GM18951 (cell line): Measurements from ENCODE around the gene CGRRF1.

Source experiments
- POLR2A ChIP-seq: IDR thresholded peaks from 4 replicates; pipeline ENCODE4 v1.6.1; 2011; ENCODE audit warnings: mild to moderate bottlenecking; ENCODE audit not compliant: insufficient read length, insufficient read depth; ENCODE audit errors: extremely low read depth
- in situ Hi-C: fragments of 300-500 bp; cut with MboI; formaldehyde crosslinking; loops from one replicate; pipeline ENCODE4 v1.12.0; 2022; ENCODE audit warnings: low sequenced_read_pairs, mixed read lengths, inconsistent platforms; ENCODE audit not compliant: unreplicated experiment

CGRRF1 gene

DNA sequence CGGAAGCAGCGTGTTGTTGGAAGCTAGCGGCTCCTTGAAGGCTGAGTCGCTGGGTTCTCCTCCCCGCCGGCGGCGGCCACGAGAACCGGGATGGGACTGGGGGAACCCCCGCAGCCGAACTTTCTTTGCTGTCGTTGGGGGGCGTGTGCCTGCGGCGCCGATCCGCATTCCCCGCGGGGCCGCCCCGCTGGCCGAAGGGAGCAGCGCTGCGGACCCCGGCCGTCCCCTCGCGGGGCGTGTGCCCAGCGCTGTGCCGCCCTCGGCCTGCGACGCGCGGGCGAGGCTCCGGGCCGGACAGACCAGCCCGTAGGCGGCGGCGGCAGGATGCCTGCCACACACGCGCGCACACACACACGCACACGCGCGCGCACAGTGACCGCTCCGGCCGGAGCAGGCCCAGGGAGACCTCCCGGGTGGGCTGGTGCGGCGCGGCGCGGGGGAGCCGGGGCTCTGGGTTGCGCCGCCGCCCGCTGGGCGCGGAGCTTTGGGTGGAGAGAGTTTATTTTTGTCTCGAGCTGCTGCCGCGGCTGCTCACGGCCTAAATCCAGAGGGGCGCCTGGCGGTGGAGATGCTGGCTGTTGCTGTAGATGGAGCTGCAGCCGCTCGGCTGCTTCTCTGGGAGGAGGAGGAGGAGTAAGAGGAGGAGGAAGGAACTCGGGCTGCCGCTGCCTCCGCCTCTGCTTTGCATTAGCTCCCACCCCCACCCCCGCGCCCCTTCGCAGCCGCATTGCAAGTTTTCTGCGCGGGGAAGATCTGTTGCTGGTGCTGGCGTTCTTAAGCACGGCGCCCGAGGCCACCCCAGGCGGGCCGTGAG, 56.9 kb downstream of the CGRRF1 start, which contains the start of gene SAMD4A:
Gene SAMD4A (plus strand): TSS at position 719 of the 814 bp plus-strand sequence. CDS start 789 bp downstream, outside the sequence.
- in situ Hi-C loops: no loop called here
- peak; percentile 56 for TF ChIP-seq POLR2A

DNA sequence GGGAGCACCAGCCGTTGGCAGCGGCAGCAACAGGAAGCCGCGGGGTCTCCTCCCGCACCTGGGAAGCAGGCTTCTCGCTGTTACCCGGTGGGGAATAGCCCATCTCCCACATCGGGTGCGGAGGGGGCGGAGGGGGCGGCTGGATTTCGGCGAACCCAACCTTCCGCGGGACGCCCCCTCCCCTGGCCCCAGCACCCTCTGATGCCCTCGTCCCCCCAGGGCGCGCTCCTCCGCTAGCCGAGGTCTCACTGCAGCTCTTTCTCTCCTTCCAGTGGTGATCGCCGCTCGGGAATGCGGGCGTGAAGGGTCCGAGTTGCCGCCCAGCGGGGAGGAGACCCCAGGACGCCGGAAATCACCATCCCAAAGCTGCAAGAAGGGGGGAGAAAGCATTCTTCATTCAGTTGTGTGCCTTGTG, 57.5 kb downstream of the CGRRF1 start:
- TF ChIP-seq POLR2A: no peak
- in situ Hi-C loops: no loop called here

DNA sequence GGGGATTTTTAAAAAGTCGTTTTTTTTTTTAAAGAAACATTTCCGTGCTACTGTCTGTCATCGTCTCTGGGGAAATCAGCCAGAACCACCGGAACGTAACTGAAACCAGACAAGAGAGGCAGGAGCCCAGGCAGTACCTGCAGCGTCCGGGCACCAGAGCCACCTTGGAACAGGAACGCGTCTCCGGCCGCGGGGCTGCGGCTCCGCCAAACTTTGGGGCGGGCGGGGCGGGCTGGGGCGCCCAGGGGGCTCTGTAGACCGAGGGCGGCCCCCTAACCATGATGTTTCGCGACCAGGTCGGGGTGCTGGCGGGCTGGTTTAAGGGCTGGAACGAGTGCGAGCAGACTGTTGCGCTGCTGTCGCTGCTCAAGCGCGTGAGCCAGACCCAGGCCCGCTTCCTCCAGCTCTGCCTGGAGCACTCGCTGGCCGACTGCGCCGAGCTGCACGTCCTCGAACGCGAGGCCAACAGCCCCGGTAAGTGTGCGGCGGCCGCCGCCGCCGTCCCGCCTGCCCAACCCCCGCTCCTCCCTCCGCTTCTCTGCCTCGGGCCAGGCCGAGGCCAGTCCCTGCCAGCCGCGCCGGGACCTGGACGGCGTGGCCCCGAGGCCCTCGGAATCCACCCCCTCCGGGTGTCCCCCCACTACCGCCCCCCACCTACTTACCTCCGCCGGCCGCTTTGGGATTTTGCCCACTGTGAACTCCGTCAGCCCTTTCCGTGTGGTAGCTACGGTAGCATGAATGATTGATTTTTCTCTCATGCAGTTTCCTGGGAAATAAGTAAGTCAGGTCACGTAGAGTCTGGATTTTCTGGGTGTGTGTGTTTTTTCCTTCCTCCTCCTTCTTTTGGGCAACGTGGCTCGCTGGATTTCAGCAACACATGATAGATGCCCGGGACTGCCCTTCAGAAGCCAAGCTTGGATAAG, 58.2 kb downstream of the CGRRF1 start:
- in situ Hi-C loops: no loop called here
- peak; percentile 3 for TF ChIP-seq POLR2A

DNA sequence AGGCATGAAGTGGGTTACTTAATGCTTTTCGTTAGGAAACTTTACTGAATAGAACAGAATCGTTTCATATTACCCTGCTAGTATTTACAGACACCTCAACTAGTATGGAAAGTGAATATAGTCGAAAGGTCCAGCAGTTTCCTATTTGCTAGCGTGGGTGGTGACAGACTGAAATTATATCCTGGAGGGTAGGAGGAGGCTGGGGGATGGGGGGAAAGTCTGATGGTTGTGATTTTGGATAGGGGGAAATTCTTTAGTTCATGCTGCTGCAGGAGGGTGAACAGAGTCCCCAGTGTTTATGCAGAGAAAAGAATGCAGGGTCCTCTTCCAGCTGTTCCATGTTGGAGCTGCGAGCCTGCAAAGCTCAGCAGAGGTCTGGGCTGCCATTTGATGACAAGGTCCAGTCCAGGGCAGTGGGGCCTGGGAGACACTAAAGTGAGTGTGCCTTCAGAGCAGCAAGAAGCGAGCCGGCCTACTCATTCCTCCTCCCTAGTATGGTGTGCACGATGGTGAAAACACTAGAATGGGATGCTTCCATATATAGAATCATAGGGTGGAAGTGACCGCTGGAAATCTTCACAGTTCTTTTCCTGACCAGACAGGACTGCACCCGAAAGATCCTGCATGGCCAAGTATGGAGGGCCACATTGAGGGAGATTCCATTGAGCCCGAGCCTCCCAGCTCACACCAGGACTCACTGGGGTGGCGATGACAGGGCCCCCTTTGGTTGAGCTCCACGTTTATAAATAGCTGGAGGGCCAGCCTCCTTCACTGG, 59.3 kb downstream of the CGRRF1 start:
- no peak for TF ChIP-seq POLR2A
- in situ Hi-C loops: no loop called here

GRCh38 chr14:54570047-54570446, 60.3 kb downstream of the CGRRF1 start:
- in situ Hi-C loops: loop anchor here (10.0 kb wide), 1 partner anchor 205 kb away; no protein-coding TSS in a partner anchor
- no peak for TF ChIP-seq POLR2A

- no peak for TF ChIP-seq POLR2A
- in situ Hi-C loops: loop anchor here (10.0 kb wide), 1 partner anchor 204 kb away; no protein-coding TSS in a partner anchor
These were observed 61.1 kb downstream of the CGRRF1 start for GRCh38 chr14:54570631-54571415.

DNA sequence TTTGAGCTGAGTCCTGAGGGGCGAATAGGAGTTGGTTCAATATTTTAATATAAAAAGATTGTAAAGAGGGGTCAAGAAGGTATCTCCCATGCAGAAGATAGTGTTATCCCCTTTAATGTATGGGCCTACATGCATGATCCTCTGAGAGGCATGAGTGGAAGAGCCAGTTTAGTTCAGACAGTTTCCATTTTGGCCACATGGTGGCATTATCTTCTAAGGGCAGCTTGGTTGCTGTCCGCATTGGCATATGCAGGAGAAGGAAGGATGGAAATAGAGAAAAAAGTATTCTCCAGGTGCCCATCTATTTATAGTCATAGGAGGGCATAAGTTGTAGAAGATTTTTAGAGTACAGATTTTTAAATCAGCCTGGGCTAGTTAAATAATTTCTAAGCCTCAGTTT, 62.6 kb downstream of the CGRRF1 start:
- in situ Hi-C loops: loop anchor here (10.0 kb wide), 1 partner anchor 202 kb away; no protein-coding TSS in a partner anchor

GRCh38 chr14:54574528-54574927, 64.8 kb downstream of the CGRRF1 start:
- in situ Hi-C loops: loop anchor here (10.0 kb wide), 1 partner anchor 200 kb away; no protein-coding TSS in a partner anchor
- no peak for TF ChIP-seq POLR2A

More for the DNA sequence above, 62.6 kb downstream of the CGRRF1 start:
- TF ChIP-seq POLR2A: no peak

DNA sequence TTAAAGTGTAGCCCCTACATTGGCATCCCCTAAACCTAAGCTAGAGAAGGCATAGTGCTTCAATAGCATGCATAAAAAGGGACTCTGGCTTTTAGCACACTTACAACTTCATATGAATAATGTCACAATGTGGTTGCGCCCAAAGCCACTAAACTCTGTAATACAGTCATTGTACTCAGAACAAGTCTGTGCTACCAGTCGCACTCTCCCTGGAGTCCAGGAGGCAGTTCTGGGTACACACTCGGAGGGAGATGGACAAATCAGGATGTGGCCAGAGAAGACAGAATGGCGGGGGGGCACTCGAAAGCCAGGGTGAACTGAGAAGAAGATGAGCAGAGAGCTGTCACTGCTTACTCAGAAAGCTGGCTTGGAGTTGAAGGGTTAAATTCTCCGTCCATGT, 67.8 kb downstream of the CGRRF1 start:
- in situ Hi-C loops: loop anchor here (10.0 kb wide), 1 partner anchor 197 kb away; no protein-coding TSS in a partner anchor

GRCh38 chr14:54577977-54578376, 68.3 kb downstream of the CGRRF1 start:
- in situ Hi-C loops: loop anchor here (10.0 kb wide), 1 partner anchor 197 kb away; no protein-coding TSS in a partner anchor
- TF ChIP-seq POLR2A: no peak

More for the DNA sequence above, 67.8 kb downstream of the CGRRF1 start:
- TF ChIP-seq POLR2A: no peak

DNA sequence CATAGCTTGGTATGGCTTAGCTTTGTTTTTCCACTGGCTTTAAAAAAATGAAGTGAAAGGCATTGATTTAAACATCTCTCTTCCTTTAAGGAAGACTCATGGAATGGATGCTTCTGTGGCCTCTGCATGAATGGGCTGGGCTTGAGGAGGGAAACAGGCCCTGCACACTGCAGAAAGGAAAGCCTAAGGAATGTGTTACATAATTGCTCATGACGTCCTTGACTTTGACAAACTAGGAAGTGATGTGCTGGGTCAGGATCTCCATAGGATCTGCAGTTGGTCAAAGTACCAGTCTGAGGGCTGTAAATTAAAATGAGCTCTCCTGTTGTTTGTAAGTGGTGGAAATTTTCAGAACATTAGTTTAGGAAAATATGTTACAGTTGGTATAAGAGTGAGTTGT, 69.9 kb downstream of the CGRRF1 start:
- in situ Hi-C loops: loop anchor here (10.0 kb wide), 1 partner anchor 195 kb away; no protein-coding TSS in a partner anchor
- TF ChIP-seq POLR2A: no peak

- in situ Hi-C loops: no loop called here
- TF ChIP-seq POLR2A: no peak
These were observed 71.2 kb downstream of the CGRRF1 start for GRCh38 chr14:54580933-54581332.

DNA sequence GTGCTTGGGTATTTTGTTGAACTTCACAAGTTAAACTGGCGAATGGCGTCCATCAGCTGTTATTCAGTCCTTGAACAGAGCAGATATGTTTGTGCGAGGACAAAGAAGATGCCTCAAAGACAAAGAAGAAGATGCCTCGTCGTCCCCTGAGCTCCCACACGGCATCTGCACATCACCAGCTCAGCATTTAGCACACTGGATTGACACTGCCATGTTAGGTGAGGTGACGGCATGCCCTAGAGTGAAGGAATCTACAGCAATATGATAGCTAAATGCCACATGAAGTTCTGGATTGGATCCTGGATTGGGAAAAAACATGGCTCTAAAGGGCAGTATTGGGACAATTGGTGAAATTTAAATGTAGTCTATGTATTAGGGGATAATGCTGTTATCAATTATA, 72.6 kb downstream of the CGRRF1 start:
- TF ChIP-seq POLR2A: no peak
- in situ Hi-C loops: no loop called here
